Measurements from ENCODE around the gene FGD4.

FGD4 gene

GRCh38 chr12:32399370-32400113 is at the start of gene FGD4:
TSS of gene FGD4 (plus strand) at chr12:32399558.
- DNase-seq (ENCODE audit: low read depth in 3 of 3, low spot score in 1 of 3) = peak in 1 of 3 donors; percentile 27

- DNase-seq (ENCODE audit: low read depth in 3 of 3, low spot score in 1 of 3) = no peak
Measured at GRCh38 chr12:32353540-32353939, 45.8 kb upstream of the FGD4 start.

- no peak for DNase-seq (ENCODE audit: low read depth in 3 of 3, low spot score in 1 of 3)
Measured at GRCh38 chr12:32357601-32358249, 41.6 kb upstream of the FGD4 start.

GRCh38 chr12:32360956-32361355 is 38.4 kb upstream of the FGD4 start:
- no peak for DNase-seq (ENCODE audit: low read depth in 3 of 3, low spot score in 1 of 3)

- no peak for DNase-seq (ENCODE audit: low read depth in 3 of 3, low spot score in 1 of 3)
Measured at GRCh38 chr12:32362892-32363291, 36.5 kb upstream of the FGD4 start.

GRCh38 chr12:32365473-32366064 is 33.8 kb upstream of the FGD4 start:
- peak in 1 of 3 donors; percentile 0 for DNase-seq (ENCODE audit: low read depth in 3 of 3, low spot score in 1 of 3)

GRCh38 chr12:32366714-32367113 is 32.6 kb upstream of the FGD4 start:
- DNase-seq (ENCODE audit: low read depth in 3 of 3, low spot score in 1 of 3) = no peak

- no peak for DNase-seq (ENCODE audit: low read depth in 3 of 3, low spot score in 1 of 3)
Measured at GRCh38 chr12:32367381-32367780, 32.0 kb upstream of the FGD4 start.

- DNase-seq (ENCODE audit: low read depth in 3 of 3, low spot score in 1 of 3) = no peak
Measured at GRCh38 chr12:32369202-32369601, 30.2 kb upstream of the FGD4 start.

GRCh38 chr12:32377344-32378055 is 21.9 kb upstream of the FGD4 start:
- no peak for DNase-seq (ENCODE audit: low read depth in 3 of 3, low spot score in 1 of 3)

GRCh38 chr12:32379213-32379612 is 20.1 kb upstream of the FGD4 start:
- DNase-seq (ENCODE audit: low read depth in 3 of 3, low spot score in 1 of 3) = no peak

GRCh38 chr12:32379667-32380066 is 19.7 kb upstream of the FGD4 start:
- DNase-seq (ENCODE audit: low read depth in 3 of 3, low spot score in 1 of 3) = no peak

- no peak for DNase-seq (ENCODE audit: low read depth in 3 of 3, low spot score in 1 of 3)
Measured at GRCh38 chr12:32382226-32382625, 17.1 kb upstream of the FGD4 start.

GRCh38 chr12:32390572-32391219 is 8.7 kb upstream of the FGD4 start:
- DNase-seq (ENCODE audit: low read depth in 3 of 3, low spot score in 1 of 3) = no peak

- no peak for DNase-seq (ENCODE audit: low read depth in 3 of 3, low spot score in 1 of 3)
Measured at GRCh38 chr12:32395026-32395425, 4.3 kb upstream of the FGD4 start.

GRCh38 chr12:32397696-32398095 is 1.7 kb upstream of the FGD4 start:
- DNase-seq (ENCODE audit: low read depth in 3 of 3, low spot score in 1 of 3) = no peak

GRCh38 chr12:32398181-32398580 is 1.2 kb upstream of the FGD4 start:
- DNase-seq (ENCODE audit: low read depth in 3 of 3, low spot score in 1 of 3) = no peak

GRCh38 chr12:32398816-32399369 is 465 bp upstream of the FGD4 start:
- DNase-seq (ENCODE audit: low read depth in 3 of 3, low spot score in 1 of 3) = no peak

GRCh38 chr12:32400114-32400672 is 835 bp downstream of the FGD4 start:
- no peak for DNase-seq (ENCODE audit: low read depth in 3 of 3, low spot score in 1 of 3)

GRCh38 chr12:32400866-32401265 is 1.5 kb downstream of the FGD4 start:
- DNase-seq (ENCODE audit: low read depth in 3 of 3, low spot score in 1 of 3) = no peak

- no peak for DNase-seq (ENCODE audit: low read depth in 3 of 3, low spot score in 1 of 3)
Measured at GRCh38 chr12:32402170-32402569, 2.8 kb downstream of the FGD4 start.
